Keratinocyte (primary cell): Measurements from ENCODE around the gene ZNF562. TPM values are rescaled to one million over a fixed set of nuclear protein-coding genes. Genes with fewer than 3 reads are reported as not detected.

Experiments used
- DNase-seq: peaks from one replicate; pipeline ENCODE4 v3.0.0-alpha.2; 2011; ENCODE audit warnings: low read depth, missing footprints, low spot score
- FAIRE-seq: peaks from 2 replicates; lab custom pipeline; 2011; peaks lifted over from hg19 to GRCh38; lab: Jason Lieb, UNC
- H2AFZ ChIP-seq: 2 replicates; pipeline ENCODE4 v1.6.0; 2012; ENCODE audit warnings: low read length, control low read depth, inconsistent platforms; ENCODE audit not compliant: control insufficient read depth
- H3K27ac ChIP-seq: 2 replicates; pipeline ENCODE4 v1.5.1; 2011; ENCODE audit warnings: low read length; ENCODE audit not compliant: control insufficient read depth, insufficient read depth
- H3K27me3 ChIP-seq: 3 replicates; pipeline ENCODE4 v1.6.0; 2011; ENCODE audit warnings: low read length; ENCODE audit not compliant: control insufficient read depth, insufficient read depth; ENCODE audit errors: extremely low read depth
- H3K36me3 ChIP-seq, 2 experiments: 2 replicates in 1 of 2; 3 replicates in 1 of 2; pipeline ENCODE4 v1.5.1; 2011; ENCODE audit warnings: low read length in 2 of 2, mild to moderate bottlenecking in 1 of 2; ENCODE audit not compliant: control insufficient read depth in 2 of 2, insufficient read depth in 2 of 2; ENCODE audit errors: extremely low read depth in 1 of 2
- H3K4me1 ChIP-seq: 3 replicates; pipeline ENCODE4 v1.5.1; 2011; ENCODE audit warnings: low read length; ENCODE audit not compliant: control insufficient read depth, insufficient read depth; ENCODE audit errors: extremely low read depth
- H3K4me2 ChIP-seq: 3 replicates; pipeline ENCODE4 v1.6.0; 2011; ENCODE audit warnings: low read depth, low read length; ENCODE audit not compliant: control insufficient read depth, insufficient read depth; ENCODE audit errors: extremely low read depth
- H3K4me3 ChIP-seq, 3 experiments: fragments of 200-600 bp in 1 of 3; sonication (generic) in 1 of 3; 2 replicates in 2 of 3; 3 replicates in 1 of 3; pipeline ENCODE4 v1.5.1; 2011 to 2016; ENCODE audit warnings: low read length in 3 of 3, mild to moderate bottlenecking in 3 of 3, control low read depth in 2 of 3, inconsistent platforms in 1 of 3, low read depth in 1 of 3, mixed read lengths in 1 of 3, mixed run types in 1 of 3, moderate library complexity in 1 of 3; ENCODE audit not compliant: control insufficient read depth in 2 of 3, insufficient read depth in 2 of 3; ENCODE audit errors: extremely low read depth in 1 of 3
- H3K79me2 ChIP-seq: 2 replicates; pipeline ENCODE4 v1.6.0; 2012; ENCODE audit warnings: low read length; ENCODE audit not compliant: control insufficient read depth, insufficient read depth
- H3K9ac ChIP-seq: 3 replicates; pipeline ENCODE4 v1.6.0; 2011; ENCODE audit warnings: low read length; ENCODE audit not compliant: control insufficient read depth, insufficient read depth; ENCODE audit errors: extremely low read depth
- H3K9me1 ChIP-seq: 3 replicates; pipeline ENCODE4 v1.6.0; 2011; ENCODE audit warnings: low read length; ENCODE audit not compliant: control insufficient read depth, insufficient read depth; ENCODE audit errors: extremely low read depth
- H3K9me3 ChIP-seq: 2 replicates; pipeline ENCODE4 v1.5.1; 2012; ENCODE audit warnings: low read depth, low read length; ENCODE audit not compliant: control insufficient read depth
- H4K20me1 ChIP-seq: 3 replicates; pipeline ENCODE4 v1.6.0; 2011; ENCODE audit warnings: low read length; ENCODE audit not compliant: control insufficient read depth, insufficient read depth; ENCODE audit errors: extremely low read depth
- EZH2 ChIP-seq: IDR thresholded peaks from one replicate; pipeline ENCODE4 v1.6.1; 2012; ENCODE audit warnings: inconsistent platforms, mild to moderate bottlenecking, low read length, moderate library complexity
- dilution Hi-C: fragments of 300-500 bp; cut with MboI; formaldehyde crosslinking; loops from one replicate; pipeline ENCODE4 v1.7.0; 2020; ENCODE audit warnings: low sequenced_read_pairs; ENCODE audit not compliant: extremely low pct_ligation_motif_present
- polyA plus RNA-seq, 5 experiments: library from polyadenylated mRNA; depleted of rRNA in 3 of 5; stranded (reverse) in 3 of 5; stranded (forward) in 1 of 5; unstranded in 1 of 5; fragments of >200 nt; gene quantifications; 1 replicate in 1 of 5; 2 replicates in 3 of 5; 3 replicates in 1 of 5; pipeline versions ENCODE4 v1.2.1 to v1.2.3, GENCODE V29; 2011 to 2012; ENCODE audit warnings: missing spikeins in 2 of 5, low read depth in 1 of 5, low replicate concordance in 1 of 5
- TF ChIP-seq, protein P1 (sequence below), 3 experiments: IDR thresholded peaks in 1 of 3; conservative IDR thresholded peaks in 1 of 3; optimal IDR thresholded peaks in 1 of 3; 2 replicates in 2 of 3; 3 replicates in 1 of 3; pipeline versions ENCODE3 to v1.5.1; 2011; ENCODE audit warnings: low read length in 3 of 3, mild to moderate bottlenecking in 3 of 3, moderate library complexity in 2 of 3, control low read depth in 1 of 3, inconsistent platforms in 1 of 3; ENCODE audit not compliant: insufficient read depth in 2 of 3; ENCODE audit errors: extremely low read depth in 1 of 3

Gene ZNF562
- polyA plus RNA-seq, 1 donor (not counting 4 experiments of a cell fraction or from before 2014, with no cell fraction given) = 21.1 TPM

DNA sequence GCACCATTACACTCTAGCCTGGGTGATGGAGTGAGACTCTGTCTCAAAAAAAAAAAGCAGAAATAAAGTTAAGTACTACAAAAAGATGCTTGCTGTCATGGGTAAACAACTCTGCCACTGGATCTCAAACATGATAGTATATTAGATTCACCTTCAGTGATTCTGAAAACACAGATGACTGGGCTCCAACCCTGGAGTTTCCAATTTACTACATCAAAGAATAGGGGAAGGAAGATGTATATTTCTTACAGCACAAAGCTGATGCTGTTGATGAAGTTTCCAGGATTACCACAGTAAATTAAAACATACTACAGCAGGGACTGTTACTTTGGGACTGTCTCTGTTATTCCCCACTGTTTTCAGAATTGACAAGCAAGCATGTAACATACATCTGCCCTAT is 59.1 kb downstream of the ZNF562 start:
- H3K4me1 ChIP-seq = no peaks in the 10 kb centered on the region
- H3K79me2 ChIP-seq = peaks cover 29% of the 10 kb centered on the region
- no peak overlapping the region for H2AFZ ChIP-seq
- H4K20me1 ChIP-seq = no peaks in the 10 kb centered on the region
- dilution Hi-C loops = no loop called here
- TF ChIP-seq, protein P1, sequence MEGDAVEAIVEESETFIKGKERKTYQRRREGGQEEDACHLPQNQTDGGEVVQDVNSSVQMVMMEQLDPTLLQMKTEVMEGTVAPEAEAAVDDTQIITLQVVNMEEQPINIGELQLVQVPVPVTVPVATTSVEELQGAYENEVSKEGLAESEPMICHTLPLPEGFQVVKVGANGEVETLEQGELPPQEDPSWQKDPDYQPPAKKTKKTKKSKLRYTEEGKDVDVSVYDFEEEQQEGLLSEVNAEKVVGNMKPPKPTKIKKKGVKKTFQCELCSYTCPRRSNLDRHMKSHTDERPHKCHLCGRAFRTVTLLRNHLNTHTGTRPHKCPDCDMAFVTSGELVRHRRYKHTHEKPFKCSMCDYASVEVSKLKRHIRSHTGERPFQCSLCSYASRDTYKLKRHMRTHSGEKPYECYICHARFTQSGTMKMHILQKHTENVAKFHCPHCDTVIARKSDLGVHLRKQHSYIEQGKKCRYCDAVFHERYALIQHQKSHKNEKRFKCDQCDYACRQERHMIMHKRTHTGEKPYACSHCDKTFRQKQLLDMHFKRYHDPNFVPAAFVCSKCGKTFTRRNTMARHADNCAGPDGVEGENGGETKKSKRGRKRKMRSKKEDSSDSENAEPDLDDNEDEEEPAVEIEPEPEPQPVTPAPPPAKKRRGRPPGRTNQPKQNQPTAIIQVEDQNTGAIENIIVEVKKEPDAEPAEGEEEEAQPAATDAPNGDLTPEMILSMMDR (optimal IDR thresholded peaks at IDR 0.05 in 1 of 3, IDR thresholded peaks at IDR 0.05 in 1 of 3, conservative IDR thresholded peaks at IDR 0.05 in 1 of 3; ENCODE audit: extremely low read depth in 1 of 3, insufficient read depth in 2 of 3, low read length in 3 of 3) = no peak
- FAIRE-seq = no peak
- no peak overlapping the region for H3K9ac ChIP-seq
- H3K9me1 ChIP-seq = no peaks in the 10 kb centered on the region
- no peak overlapping the region for H3K4me3 ChIP-seq
- no peak overlapping the region for H3K27ac ChIP-seq
- H3K27me3 ChIP-seq = no peaks in the 10 kb centered on the region
- H3K36me3 ChIP-seq = peaks cover 29 to 56% of the 10 kb centered on the region in 2 experiments
- DNase-seq = no peak
- H3K4me2 ChIP-seq = no peak overlapping the region
- peaks cover 20% of the 10 kb centered on the region for H3K9me3 ChIP-seq

DNA sequence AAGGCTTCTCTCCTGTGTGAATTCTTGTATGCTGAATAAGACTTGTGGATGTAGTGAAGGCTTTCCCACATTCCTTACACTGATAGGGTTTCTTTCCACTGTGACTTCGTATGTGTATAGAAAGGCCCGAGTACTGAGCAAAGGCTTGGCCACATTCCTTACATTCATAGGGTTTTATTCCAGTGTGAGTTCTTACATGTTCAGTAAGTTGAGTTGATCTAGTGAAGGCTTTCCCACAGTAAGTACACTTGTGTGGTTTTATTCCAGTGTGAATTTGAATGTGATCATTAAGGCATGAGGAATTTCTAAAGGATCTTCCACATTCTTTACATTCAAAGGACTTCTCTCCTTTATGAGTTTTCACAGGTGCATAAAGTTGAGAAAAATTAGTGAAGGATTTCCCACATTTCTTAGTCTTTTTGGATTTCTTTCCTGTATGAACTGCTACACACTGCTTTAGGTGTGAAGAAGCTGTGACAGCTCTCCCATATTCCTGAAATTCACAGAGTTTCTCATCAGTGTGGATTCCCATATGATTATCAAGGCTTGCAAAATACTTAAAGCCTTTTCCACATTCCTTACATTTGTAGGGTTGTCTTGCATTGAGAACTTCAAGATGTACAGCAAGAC is 64.3 kb downstream of the ZNF562 start:
- H3K36me3 ChIP-seq = peaks cover 36 to 38% of the 10 kb centered on the region in 2 experiments
- H3K9me3 ChIP-seq = peaks cover 34% of the 10 kb centered on the region

More for the DNA sequence above, 64.3 kb downstream of the ZNF562 start:
- Histone ChIP-seq H3K4me3 (no peak overlapping the region), H2AFZ (no peak overlapping the region), H3K27ac (no peak overlapping the region), H3K4me1 (no peaks in the 10 kb centered on the region), H3K79me2 (no peaks in the 10 kb centered on the region), H3K9me1 (no peaks in the 10 kb centered on the region), H3K9ac (no peak overlapping the region), H4K20me1 (no peaks in the 10 kb centered on the region), H3K27me3 (no peaks in the 10 kb centered on the region), H3K4me2 (no peak overlapping the region)
- FAIRE-seq (no peak), DNase-seq (no peak)
- dilution Hi-C loops = no loop called here
- TF ChIP-seq, protein P1 (optimal IDR thresholded peaks at IDR 0.05 in 1 of 3, IDR thresholded peaks at IDR 0.05 in 1 of 3, conservative IDR thresholded peaks at IDR 0.05 in 1 of 3; ENCODE audit: extremely low read depth in 1 of 3, insufficient read depth in 2 of 3, low read length in 3 of 3) = no peak
- no peak for TF ChIP-seq EZH2
